Peyer's patch (tissue), 4 donors: ENCODE measurements around the gene EFNA2.

ENCODE experiments used
- CTCF ChIP-seq, 6 experiments: fragments of 450-650 bp in 4 of 6; fragments of 200-600 bp in 2 of 6; sonication (generic) in 1 of 6; IDR thresholded peaks; one replicate each; pipeline ENCODE4 v1.5.1; 2017 to 2019; ENCODE audit warnings: antibody characterized with exemption in 6 of 6, mild to moderate bottlenecking in 3 of 6, moderate library complexity in 1 of 6
- POLR2A ChIP-seq, 2 donors: fragments of 450-650 bp; IDR thresholded peaks; one replicate each; pipeline ENCODE4 v1.5.1; 2017; ENCODE audit warnings: antibody characterized with exemption in 2 of 2, mild to moderate bottlenecking in 2 of 2, moderate library complexity in 2 of 2

- no peak for TF ChIP-seq POLR2A (IDR thresholded peaks at IDR 0.05)
- TF ChIP-seq CTCF (IDR thresholded peaks at IDR 0.05), result no peak
Measured at GRCh38 chr19:1271528-1272422, 13.9 kb upstream of the EFNA2 start.
